GM19455 (cell line): ENCODE measurements around the gene UBAC1.
"Not testable (repeated sequence)": the region's sequence is repeated elsewhere in the genome, so short reads cannot be mapped to it uniquely, and the experiment has no call there.

ENCODE experiments used
- ATAC-seq: cut with Tn5 transposase; IDR thresholded peaks from one replicate; pipeline ENCODE4 v1.9.1; 2021; ENCODE audit not compliant: unreplicated experiment

The UBAC1 gene

GRCh38 chr9:135960411-135961276 lies 529 bp downstream of the UBAC1 start:
- ATAC-seq, result peak; percentile 37

- ATAC-seq, result no peak
Observed at GRCh38 chr9:135959814-135960213, 1.4 kb downstream of the UBAC1 start.

GRCh38 chr9:135958485-135958884 lies 2.7 kb downstream of the UBAC1 start:
- no peak for ATAC-seq

- ATAC-seq, result no peak
Observed at GRCh38 chr9:135957431-135957830, 3.7 kb downstream of the UBAC1 start.

- no peak for ATAC-seq
Observed at GRCh38 chr9:135956802-135957174, 4.4 kb downstream of the UBAC1 start.

GRCh38 chr9:135955934-135956801 lies 5.0 kb downstream of the UBAC1 start:
- ATAC-seq, result no peak

GRCh38 chr9:135952664-135953206 lies 8.4 kb downstream of the UBAC1 start:
- no peak for ATAC-seq

GRCh38 chr9:135951889-135952663 lies 9.1 kb downstream of the UBAC1 start:
- ATAC-seq, result no peak

- not testable (repeated sequence) for ATAC-seq
Observed at GRCh38 chr9:135951310-135951709, 9.9 kb downstream of the UBAC1 start.

GRCh38 chr9:135950841-135951240 lies 10.3 kb downstream of the UBAC1 start:
- ATAC-seq, result not testable (repeated sequence)

- no peak for ATAC-seq
Observed at GRCh38 chr9:135950135-135950682, 11.0 kb downstream of the UBAC1 start.

- no peak for ATAC-seq
Observed at GRCh38 chr9:135949501-135950134, 11.6 kb downstream of the UBAC1 start.

GRCh38 chr9:135948968-135949367 lies 12.2 kb downstream of the UBAC1 start:
- ATAC-seq, result no peak

GRCh38 chr9:135948446-135948845 lies 12.7 kb downstream of the UBAC1 start:
- no peak for ATAC-seq

- no peak for ATAC-seq
Observed at GRCh38 chr9:135947582-135947981, 13.6 kb downstream of the UBAC1 start.

GRCh38 chr9:135947105-135947504 lies 14.1 kb downstream of the UBAC1 start:
- not testable (repeated sequence) for ATAC-seq

- ATAC-seq, result no peak
Observed at GRCh38 chr9:135946392-135946994, 14.7 kb downstream of the UBAC1 start.

GRCh38 chr9:135945969-135946368 lies 15.2 kb downstream of the UBAC1 start:
- ATAC-seq, result no peak

- ATAC-seq, result no peak
Observed at GRCh38 chr9:135944444-135945252, 16.5 kb downstream of the UBAC1 start.
